ENCODE results near the gene ATRX.

GRCh38 chrX:77628294-77629025, 157.6 kb downstream of the ATRX start:
- TF ChIP-seq CTCF (IDR thresholded peaks at IDR 0.05) (no peak), POLR2A (IDR thresholded peaks at IDR 0.05) (no peak)

Data from testis (tissue), 2 donors.